Endothelial cell of umbilical vein (primary cell): ENCODE measurements around the gene C7.

Experiments used
- CTCF ChIP-seq, 2 donors: IDR thresholded peaks; 1 replicate in 1 of 2; 2 replicates in 1 of 2; pipeline ENCODE4 v1.5.1; 2011; ENCODE audit warnings: low read length in 2 of 2, mild to moderate bottlenecking in 2 of 2, moderate library complexity in 2 of 2, control low read depth in 1 of 2, inconsistent platforms in 1 of 2, low read depth in 1 of 2; ENCODE audit not compliant: insufficient read depth in 1 of 2; ENCODE audit errors: extremely low read depth in 1 of 2
- GATA2 ChIP-seq: IDR thresholded peaks from 2 replicates; pipeline ENCODE4 v1.7.0; 2011; ENCODE audit warnings: low read depth, mild to moderate bottlenecking, moderate library complexity, mixed read lengths, low read length; ENCODE audit not compliant: insufficient read length, insufficient read depth
- MAX ChIP-seq: IDR thresholded peaks from 2 replicates; pipeline ENCODE4 v1.6.1; 2011; ENCODE audit not compliant: insufficient read depth, insufficient read length

- TF ChIP-seq CTCF (IDR thresholded peaks at IDR 0.05; ENCODE audit: extremely low read depth in 1 of 2, insufficient read depth in 1 of 2, low read depth in 1 of 2, low read length in 2 of 2) (no peak), MAX (no peak), GATA2 (no peak)
Observed at GRCh38 chr5:40871177-40871576, 38.1 kb upstream of the C7 start.
